ENCODE results near the gene GPR142. TPM values are rescaled to one million over a fixed set of nuclear protein-coding genes. Genes with fewer than 3 reads are reported as not detected.

GPR142 gene
- total and polyA plus RNA-seq, 2 of the 13 experiments (the other 11 are each of a cell fraction or from before 2014, with no cell fraction given): not detected

DNA sequence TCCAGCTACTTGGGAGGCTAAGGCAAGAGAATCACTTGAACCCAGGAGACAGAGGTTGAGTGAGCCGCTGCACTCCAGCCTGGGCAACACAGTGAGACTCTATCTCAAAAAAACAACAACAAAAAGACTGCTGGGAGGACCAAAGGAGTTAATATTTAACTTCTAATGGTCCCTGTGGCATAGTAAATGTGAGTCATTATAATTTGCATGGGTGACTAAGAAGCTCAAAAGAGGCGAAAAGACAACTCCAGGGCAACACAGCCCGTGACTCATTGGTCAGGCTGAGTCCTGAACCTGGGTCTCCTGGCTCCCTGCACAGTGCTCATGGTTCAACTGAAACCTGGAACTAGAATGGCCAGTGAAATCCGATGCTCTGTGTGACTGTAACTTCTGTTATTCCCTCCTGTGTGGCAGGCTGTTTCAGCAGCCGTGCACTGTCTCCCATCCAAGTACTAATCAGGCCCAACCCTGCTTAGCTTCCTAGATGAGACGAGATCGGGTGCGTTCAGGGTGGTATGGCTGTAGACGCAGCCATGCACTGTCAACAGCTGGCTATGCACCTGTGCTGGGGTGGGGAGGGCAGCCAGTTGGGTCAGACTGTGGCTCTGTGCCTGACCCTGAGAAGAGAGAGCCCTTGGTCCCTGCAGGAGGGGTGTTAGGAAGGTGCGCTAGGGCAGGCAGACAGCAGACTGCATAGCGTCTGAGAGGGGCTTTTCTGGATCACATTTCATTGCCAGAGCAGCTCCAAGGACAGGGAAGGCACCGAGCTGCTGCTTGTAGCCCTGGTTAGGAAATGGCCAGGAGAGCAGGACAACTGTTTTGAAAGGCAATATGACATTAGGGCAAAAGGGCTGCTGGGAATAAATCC is 50.1 kb downstream of the GPR142 start (continued):
- TF ChIP-seq HDAC2 (CRISPR knock-in tag; IDR thresholded peaks at IDR 0.05) (peak; percentile 74), NCOA1 (CRISPR knock-in tag; IDR thresholded peaks at IDR 0.05) (no peak), KDM3A (CRISPR knock-in tag; IDR thresholded peaks at IDR 0.05; ENCODE audit: low read depth) (no peak), ZNF484 (CRISPR knock-in tag; IDR thresholded peaks at IDR 0.05; ENCODE audit: borderline replicate concordance, low read depth) (no peak), CHD4 (IDR thresholded peaks at IDR 0.05; ENCODE audit: borderline replicate concordance, low read length) (peak; percentile 90), GABPB1 (CRISPR knock-in tag; IDR thresholded peaks at IDR 0.05) (peak; percentile 20; the same call in 1 of the 2 replicates), HNF4A (CRISPR knock-in tag; IDR thresholded peaks at IDR 0.05) (peak; percentile 56), ZNF274 (CRISPR knock-in tag; IDR thresholded peaks at IDR 0.05) (peak; percentile 47; the same call in 1 of the 2 replicates), SMAD3 (CRISPR knock-in tag; IDR thresholded peaks at IDR 0.05) (no peak; the same call in 1 of the 2 replicates), ZNF792 (CRISPR knock-in tag; IDR thresholded peaks at IDR 0.05) (no peak; the same call in 1 of the 2 replicates), ZNF264 (CRISPR knock-in tag; IDR thresholded peaks at IDR 0.05) (peak; percentile 79), FOXC1 (CRISPR knock-in tag; IDR thresholded peaks at IDR 0.05; ENCODE audit: borderline replicate concordance) (peak; percentile 25; the same call in 1 of the 2 replicates), JUNB (CRISPR knock-in tag; IDR thresholded peaks at IDR 0.05; ENCODE audit: borderline replicate concordance) (peak; percentile 64; the same call in 1 of the 2 replicates), ZNF468 (CRISPR knock-in tag; IDR thresholded peaks at IDR 0.05) (no peak), ZFP41 (CRISPR knock-in tag; IDR thresholded peaks at IDR 0.05; ENCODE audit: borderline replicate concordance) (no peak), SALL2 (CRISPR knock-in tag; IDR thresholded peaks at IDR 0.05) (no peak), CREM (IDR thresholded peaks at IDR 0.05) (peak; percentile 32; the same call in 1 of the 2 replicates), CREM (CRISPR knock-in tag; IDR thresholded peaks at IDR 0.05) (no peak), SMAD1 (CRISPR knock-in tag; IDR thresholded peaks at IDR 0.05; ENCODE audit: borderline replicate concordance, low read depth) (peak; percentile 75; the same call in 1 of the 2 replicates), ZNF543 (CRISPR knock-in tag; IDR thresholded peaks at IDR 0.05) (no peak), ZNF530 (CRISPR knock-in tag; IDR thresholded peaks at IDR 0.05; ENCODE audit: low read depth) (no peak), ZMYM2 (CRISPR knock-in tag; IDR thresholded peaks at IDR 0.05) (peak; percentile 69; the same call in 1 of the 2 replicates)
- TF ChIP-seq, protein P1, sequence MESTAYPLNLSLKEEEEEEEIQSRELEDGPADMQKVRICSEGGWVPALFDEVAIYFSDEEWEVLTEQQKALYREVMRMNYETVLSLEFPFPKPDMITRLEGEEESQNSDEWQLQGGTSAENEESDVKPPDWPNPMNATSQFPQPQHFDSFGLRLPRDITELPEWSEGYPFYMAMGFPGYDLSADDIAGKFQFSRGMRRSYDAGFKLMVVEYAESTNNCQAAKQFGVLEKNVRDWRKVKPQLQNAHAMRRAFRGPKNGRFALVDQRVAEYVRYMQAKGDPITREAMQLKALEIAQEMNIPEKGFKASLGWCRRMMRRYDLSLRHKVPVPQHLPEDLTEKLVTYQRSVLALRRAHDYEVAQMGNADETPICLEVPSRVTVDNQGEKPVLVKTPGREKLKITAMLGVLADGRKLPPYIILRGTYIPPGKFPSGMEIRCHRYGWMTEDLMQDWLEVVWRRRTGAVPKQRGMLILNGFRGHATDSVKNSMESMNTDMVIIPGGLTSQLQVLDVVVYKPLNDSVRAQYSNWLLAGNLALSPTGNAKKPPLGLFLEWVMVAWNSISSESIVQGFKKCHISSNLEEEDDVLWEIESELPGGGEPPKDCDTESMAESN (CRISPR knock-in tag; conservative IDR thresholded peaks at IDR 0.05): no peak
- TF ChIP-seq, protein P2, sequence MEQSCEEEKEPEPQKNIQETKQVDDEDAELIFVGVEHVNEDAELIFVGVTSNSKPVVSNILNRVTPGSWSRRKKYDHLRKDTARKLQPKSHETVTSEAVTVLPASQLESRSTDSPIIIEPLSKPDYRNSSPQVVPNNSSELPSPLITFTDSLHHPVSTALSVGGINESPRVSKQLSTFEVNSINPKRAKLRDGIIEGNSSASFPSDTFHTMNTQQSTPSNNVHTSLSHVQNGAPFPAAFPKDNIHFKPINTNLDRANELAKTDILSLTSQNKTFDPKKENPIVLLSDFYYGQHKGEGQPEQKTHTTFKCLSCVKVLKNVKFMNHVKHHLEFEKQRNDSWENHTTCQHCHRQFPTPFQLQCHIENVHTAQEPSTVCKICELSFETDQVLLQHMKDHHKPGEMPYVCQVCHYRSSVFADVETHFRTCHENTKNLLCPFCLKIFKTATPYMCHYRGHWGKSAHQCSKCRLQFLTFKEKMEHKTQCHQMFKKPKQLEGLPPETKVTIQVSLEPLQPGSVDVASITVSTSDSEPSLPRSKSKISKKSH (CRISPR knock-in tag; IDR thresholded peaks at IDR 0.05; ENCODE audit: borderline replicate concordance): 0 out of 2 replicates have a peak, but pooled peaks have one; percentile 41
- TF ChIP-seq, protein P3, sequence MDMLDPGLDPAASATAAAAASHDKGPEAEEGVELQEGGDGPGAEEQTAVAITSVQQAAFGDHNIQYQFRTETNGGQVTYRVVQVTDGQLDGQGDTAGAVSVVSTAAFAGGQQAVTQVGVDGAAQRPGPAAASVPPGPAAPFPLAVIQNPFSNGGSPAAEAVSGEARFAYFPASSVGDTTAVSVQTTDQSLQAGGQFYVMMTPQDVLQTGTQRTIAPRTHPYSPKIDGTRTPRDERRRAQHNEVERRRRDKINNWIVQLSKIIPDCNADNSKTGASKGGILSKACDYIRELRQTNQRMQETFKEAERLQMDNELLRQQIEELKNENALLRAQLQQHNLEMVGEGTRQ (IDR thresholded peaks at IDR 0.05; ENCODE audit: low read depth, low read length): no peak
- TF ChIP-seq, protein P3 (CRISPR knock-in tag; IDR thresholded peaks at IDR 0.05; ENCODE audit: borderline replicate concordance): no peak

Measured in HepG2 (cell line).